ENCODE measurements around the gene DBNDD1.
A peak's percentile ranks its signal among the peaks of the same experiment; 100 is the strongest.
"Not testable (repeated sequence)": the region's sequence is repeated elsewhere in the genome, so short reads cannot be mapped to it uniquely, and the experiment has no call there.

DBNDD1 gene

GRCh38 chr16:89993971-89994370 lies 25.3 kb downstream of the DBNDD1 start:
- no peak for DNase-seq

DNA sequence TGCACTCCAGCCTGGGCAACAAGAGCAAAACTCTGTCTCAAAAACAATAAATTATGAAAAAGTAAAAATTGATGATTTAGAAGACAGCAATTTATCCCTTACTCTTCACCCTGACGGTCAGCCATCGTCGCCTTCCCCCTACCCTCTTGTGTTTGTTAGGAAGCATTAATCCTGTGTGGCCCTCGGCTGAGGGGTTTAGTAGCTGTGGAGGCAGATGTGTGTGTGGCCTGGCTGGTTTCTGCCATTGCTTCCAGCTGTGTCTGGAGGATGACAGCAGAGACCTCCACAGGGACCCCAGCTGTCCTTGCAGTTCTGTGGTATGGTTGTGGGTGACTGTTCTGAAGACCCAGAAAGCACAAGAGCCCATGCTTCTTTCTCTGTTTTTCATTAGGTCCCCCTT lies 25.9 kb downstream of the DBNDD1 start:
- no peak for DNase-seq

- DNase-seq, result no peak
Observed at GRCh38 chr16:89990799-89991198, 28.5 kb downstream of the DBNDD1 start.

- no peak for DNase-seq
Observed at GRCh38 chr16:89988951-89989350, 30.3 kb downstream of the DBNDD1 start.

DNA sequence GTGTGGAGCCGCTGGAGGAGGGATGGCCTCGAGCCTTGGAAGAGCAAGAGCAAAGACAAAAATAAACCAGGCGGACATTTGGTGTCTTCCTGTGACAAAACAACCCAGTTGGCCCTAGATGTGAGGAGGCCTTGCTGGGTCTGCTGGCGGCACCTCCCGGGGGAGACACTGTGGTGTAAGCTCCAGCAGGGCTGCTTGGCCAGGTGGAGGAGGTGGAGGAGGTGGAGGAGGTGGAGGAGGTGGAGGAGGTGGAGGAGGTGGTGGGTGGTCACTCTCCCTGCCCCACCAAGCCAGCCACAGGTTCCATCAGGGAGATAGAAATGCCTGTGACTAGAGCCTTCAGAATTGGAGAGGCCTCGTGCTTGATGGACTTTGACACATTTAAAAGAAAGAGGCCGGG lies 32.1 kb downstream of the DBNDD1 start:
- no peak for DNase-seq

DNA sequence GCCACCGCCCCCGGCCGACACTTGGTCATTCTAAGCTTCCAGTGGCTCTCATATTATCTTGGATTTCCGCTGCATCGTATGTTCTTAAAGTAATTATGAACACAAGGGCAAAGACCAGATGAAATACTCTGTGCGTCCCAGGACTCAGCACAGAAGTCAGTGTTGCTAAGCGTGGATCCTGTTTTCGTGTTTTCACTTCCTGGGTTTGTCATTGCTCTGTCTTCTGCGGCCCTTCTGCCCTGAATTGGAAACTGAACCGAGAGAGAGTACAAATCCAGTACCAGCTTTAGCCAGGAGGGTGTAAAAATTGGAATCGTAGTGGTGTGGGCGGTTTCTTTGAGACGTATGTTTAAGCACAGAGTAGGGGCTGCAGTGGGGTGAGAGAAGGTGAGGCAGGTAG lies 32.7 kb downstream of the DBNDD1 start:
- no peak for DNase-seq

- DNase-seq, result no peak
Observed at GRCh38 chr16:89985219-89985618, 34.0 kb downstream of the DBNDD1 start.

DNA sequence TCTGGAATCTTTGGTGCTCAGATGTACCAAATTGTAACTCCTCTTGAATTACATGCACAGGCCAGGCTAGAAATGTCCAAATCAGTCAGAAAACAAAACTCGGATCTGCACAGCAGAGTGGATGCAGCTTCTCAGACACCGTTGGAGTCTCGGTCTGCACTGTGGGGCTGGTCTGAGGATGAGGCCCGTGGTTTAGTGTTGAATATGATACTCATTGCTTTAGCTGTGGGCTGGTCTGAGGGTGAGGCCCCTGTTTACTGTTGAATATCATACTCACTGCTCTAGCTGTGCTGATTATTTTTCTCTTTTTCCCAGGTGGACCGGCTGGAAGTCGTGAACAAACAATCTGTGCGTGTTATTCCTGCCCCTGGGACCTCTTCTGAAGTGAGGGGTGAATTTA lies 35.0 kb downstream of the DBNDD1 start:
- no peak for DNase-seq

DNA sequence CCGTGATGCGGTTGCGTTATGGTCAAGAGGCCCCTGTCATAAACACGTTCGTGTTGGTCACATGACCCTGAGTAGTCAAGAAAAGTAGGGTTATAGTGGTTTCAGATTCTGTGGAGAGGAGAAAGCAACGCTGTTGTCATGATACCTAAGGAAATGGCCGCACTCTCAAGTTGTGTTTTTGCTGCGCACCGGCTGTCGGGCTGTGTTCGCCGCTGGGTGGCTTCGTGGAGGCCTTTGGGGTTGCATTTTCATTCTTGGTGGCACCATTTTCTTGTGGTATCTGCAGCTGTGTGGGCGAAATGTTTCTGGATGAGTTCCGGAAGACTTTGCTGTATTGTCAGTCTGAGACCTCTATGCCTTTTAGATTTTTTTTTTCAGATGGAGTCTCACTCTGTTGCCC lies 35.7 kb downstream of the DBNDD1 start:
- no peak for DNase-seq

GRCh38 chr16:89982318-89982717 lies 36.9 kb downstream of the DBNDD1 start:
- DNase-seq, result no peak

GRCh38 chr16:89981414-89981813 lies 37.8 kb downstream of the DBNDD1 start:
- DNase-seq, result no peak

DNA sequence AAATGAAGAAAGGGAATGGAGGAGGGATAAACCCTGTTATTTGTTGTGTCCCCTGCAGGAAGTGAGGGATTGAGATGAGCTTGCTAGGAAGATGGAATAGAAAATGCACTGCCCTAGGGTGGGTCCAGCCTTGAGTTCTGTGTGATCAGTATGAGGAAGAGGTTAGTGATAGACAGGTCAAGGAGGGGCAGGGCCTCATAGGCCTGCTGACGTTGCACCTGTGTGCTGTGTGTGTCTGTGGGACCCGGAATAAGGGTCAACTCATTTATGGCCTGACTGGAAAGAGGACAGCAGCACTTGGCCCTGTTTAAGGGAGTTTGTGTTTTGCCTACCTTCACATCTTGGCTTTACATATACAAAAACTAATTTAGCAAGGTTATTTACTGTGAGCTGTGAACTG lies 44.4 kb downstream of the DBNDD1 start:
- no peak for DNase-seq

- DNase-seq, result no peak
Observed at GRCh38 chr16:89973654-89974335, 45.5 kb downstream of the DBNDD1 start.

GRCh38 chr16:89973235-89973634 lies 46.0 kb downstream of the DBNDD1 start:
- no peak for DNase-seq

- peak; percentile 28 to 97 (median 84) for DNase-seq
Observed at GRCh38 chr16:89972244-89973234, 46.7 kb downstream of the DBNDD1 start.

- DNase-seq, result peak in 2 of 56 donors; percentile 51 to 54
Observed at GRCh38 chr16:89971495-89972243, 47.6 kb downstream of the DBNDD1 start.

- DNase-seq, result peak in 4 of 56 donors; percentile 2 to 29 (median 15)
Observed at GRCh38 chr16:89969741-89970410, 49.4 kb downstream of the DBNDD1 start.

- not testable (repeated sequence) for DNase-seq
Observed at GRCh38 chr16:89968074-89968473, 51.2 kb downstream of the DBNDD1 start.

GRCh38 chr16:89967436-89967835 lies 51.8 kb downstream of the DBNDD1 start:
- DNase-seq, result not testable (repeated sequence)

- DNase-seq, result no peak
Observed at GRCh38 chr16:89966756-89967155, 52.5 kb downstream of the DBNDD1 start.

All from nucleus accumbens (tissue), 56 donors.